H1 (cell line): ENCODE results near the gene CRADD. TPM values are rescaled to one million over a fixed set of nuclear protein-coding genes. Genes with fewer than 3 reads are reported as not detected.

ENCODE experiments used
- CTCF ChIA-PET: fragments of 300-600 bp; sonication (Branson Sonifier 250); formaldehyde crosslinking; loops from one replicate; lab custom pipeline; 2021; ENCODE audit not compliant: partially characterized antibody; lab: Charles Lee
- POLR2A ChIA-PET: fragments of 300-600 bp; sonication (Branson Sonifier 250); formaldehyde crosslinking; loops from one replicate; lab custom pipeline; 2021; ENCODE audit warnings: inconsistent platforms; ENCODE audit not compliant: partially characterized antibody; lab: Charles Lee
- DNase-seq, 2 experiments: peaks; one replicate each; pipeline versions ENCODE4 v3.0.0 to v3.0.0-alpha.2; 2010 to 2022; ENCODE audit warnings: low spot score in 2 of 2, low read depth in 1 of 2, mixed read lengths in 1 of 2
- FAIRE-seq: peaks from 2 replicates; lab custom pipeline; 2011; peaks lifted over from hg19 to GRCh38; lab: Jason Lieb, UNC
- H2AFZ ChIP-seq: 2 replicates; pipeline ENCODE4 v1.8.1; 2012; ENCODE audit warnings: low read length, inconsistent platforms
- H2AK5ac ChIP-seq: 2 replicates; pipeline ENCODE4 v1.6.1; 2013; ENCODE audit warnings: low read depth, low read length
- H2BK120ac ChIP-seq: replicated peaks from 2 replicates; pipeline ENCODE3; 2013; ENCODE audit warnings: low read depth, low read length, inconsistent platforms
- H2BK12ac ChIP-seq: 2 replicates; pipeline ENCODE4 v1.6.1; 2013; ENCODE audit warnings: low read depth, low read length
- H2BK15ac ChIP-seq: 2 replicates; pipeline ENCODE4 v1.6.1; 2013; ENCODE audit warnings: low read length
- H2BK20ac ChIP-seq: 2 replicates; pipeline ENCODE4 v1.6.1; 2013; ENCODE audit warnings: low read length
- H2BK5ac ChIP-seq: 2 replicates; pipeline ENCODE4 v1.6.1; 2013; ENCODE audit warnings: low read depth, low read length
- H3K14ac ChIP-seq: 2 replicates; pipeline ENCODE4 v1.6.1; 2013; ENCODE audit warnings: inconsistent platforms; ENCODE audit not compliant: insufficient read length
- H3K18ac ChIP-seq: 2 replicates; pipeline ENCODE4 v1.6.1; 2013; ENCODE audit warnings: low read length; ENCODE audit errors: extremely low read depth
- H3K23ac ChIP-seq: 2 replicates; pipeline ENCODE4 v1.6.1; 2013; ENCODE audit warnings: inconsistent platforms; ENCODE audit not compliant: insufficient read length
- H3K23me2 ChIP-seq: 2 replicates; pipeline ENCODE4 v1.6.1; 2013; ENCODE audit warnings: low read depth, low read length
- H3K27ac ChIP-seq: 2 replicates; pipeline ENCODE4 v1.6.1; 2011; ENCODE audit warnings: low read depth, low read length, inconsistent platforms
- H3K27me3 ChIP-seq, 4 experiments: replicated peaks in 1 of 4; 1 replicate in 1 of 4; 2 replicates in 3 of 4; pipeline versions ENCODE4 v1.6.1 to v1.8.1; 2011 to 2013; ENCODE audit warnings: low read length in 3 of 4, mild to moderate bottlenecking in 3 of 4, inconsistent platforms in 2 of 4, mixed read lengths in 2 of 4, moderate library complexity in 1 of 4; ENCODE audit not compliant: control insufficient read depth in 3 of 4, insufficient read depth in 3 of 4; ENCODE audit errors: extremely low read depth in 1 of 4
- H3K36me3 ChIP-seq, 4 experiments: 2 replicates each; pipeline versions ENCODE4 v1.6.1 to v1.8.1; 2011 to 2013; ENCODE audit warnings: mild to moderate bottlenecking in 4 of 4, low read length in 3 of 4, moderate library complexity in 2 of 4, control low read depth in 1 of 4, inconsistent platforms in 1 of 4; ENCODE audit not compliant: insufficient read depth in 4 of 4, control insufficient read depth in 2 of 4
- H3K4ac ChIP-seq: replicated peaks from 2 replicates; pipeline ENCODE3; 2013; ENCODE audit warnings: low read length, low read depth, mixed read lengths, inconsistent platforms; ENCODE audit not compliant: insufficient read length
- H3K4me1 ChIP-seq, 4 experiments: replicated peaks in 1 of 4; 1 replicate in 1 of 4; 2 replicates in 3 of 4; pipeline versions ENCODE4 v1.6.1 to v1.8.1; 2011 to 2013; ENCODE audit warnings: low read length in 3 of 4, inconsistent platforms in 2 of 4, mixed read lengths in 1 of 4; ENCODE audit not compliant: insufficient read depth in 4 of 4, control insufficient read depth in 3 of 4
- H3K4me2 ChIP-seq, 2 experiments: 2 replicates each; pipeline versions ENCODE4 v1.6.1 to v1.8.1; 2011 to 2013; ENCODE audit warnings: low read depth in 2 of 2, low read length in 2 of 2, control low read depth in 1 of 2, inconsistent platforms in 1 of 2, mild to moderate bottlenecking in 1 of 2; ENCODE audit not compliant: insufficient read depth in 1 of 2
- H3K4me3 ChIP-seq, 4 experiments: fragments of 200-600, 300-600 bp in 1 of 4; sonication (generic), shearing (Covaris generic), sonication (Bioruptor Twin) in 1 of 4; 2 replicates each; pipeline versions ENCODE4 v1.5.1 to v1.8.1; 2011 to 2016; ENCODE audit warnings: low read length in 4 of 4, low read depth in 3 of 4, control low read depth in 2 of 4, inconsistent platforms in 2 of 4, mild to moderate bottlenecking in 2 of 4, mixed read lengths in 1 of 4, moderate library complexity in 1 of 4; ENCODE audit not compliant: insufficient read depth in 2 of 4; ENCODE audit errors: extremely low read depth in 1 of 4
- H3K56ac ChIP-seq: replicated peaks from 2 replicates; pipeline ENCODE3; 2013; ENCODE audit warnings: low read depth, mild to moderate bottlenecking, mixed read lengths, low read length, inconsistent platforms; ENCODE audit not compliant: insufficient read length
- H3K79me1 ChIP-seq: 2 replicates; pipeline ENCODE4 v1.6.1; 2013; ENCODE audit warnings: low read depth, low read length, control low read depth
- H3K79me2 ChIP-seq, 2 experiments: 2 replicates each; pipeline versions ENCODE4 v1.6.1 to v1.8.1; 2012 to 2013; ENCODE audit warnings: low read length in 2 of 2, mild to moderate bottlenecking in 2 of 2, inconsistent platforms in 1 of 2; ENCODE audit not compliant: insufficient read depth in 2 of 2, control insufficient read depth in 1 of 2
- H3K9ac ChIP-seq, 4 experiments: replicated peaks in 1 of 4; 1 replicate in 1 of 4; 2 replicates in 3 of 4; pipeline versions ENCODE4 v1.6.1 to v1.8.1; 2011 to 2013; ENCODE audit warnings: low read depth in 3 of 4, low read length in 3 of 4, control low read depth in 2 of 4, mild to moderate bottlenecking in 2 of 4, moderate library complexity in 2 of 4, inconsistent platforms in 1 of 4; ENCODE audit errors: extremely low read depth in 1 of 4
- H3K9me3 ChIP-seq, 2 experiments: 2 replicates each; pipeline versions ENCODE4 v1.6.1 to v1.8.1; 2012 to 2013; ENCODE audit warnings: mild to moderate bottlenecking in 2 of 2, moderate library complexity in 2 of 2, control low read depth in 1 of 2, inconsistent platforms in 1 of 2, low read depth in 1 of 2, low read length in 1 of 2, mixed read lengths in 1 of 2; ENCODE audit not compliant: insufficient read depth in 2 of 2
- H4K20me1 ChIP-seq, 2 experiments: replicated peaks in 1 of 2; 2 replicates each; pipeline versions ENCODE3 to v1.8.1; 2011 to 2013; ENCODE audit warnings: inconsistent platforms in 2 of 2, low read length in 2 of 2, mild to moderate bottlenecking in 1 of 2; ENCODE audit not compliant: insufficient read depth in 2 of 2, control insufficient read depth in 1 of 2
- H4K5ac ChIP-seq: 2 replicates; pipeline ENCODE4 v1.6.1; 2013; ENCODE audit warnings: low read length, low read depth, mixed read lengths, inconsistent platforms; ENCODE audit not compliant: insufficient read length
- H4K8ac ChIP-seq: 2 replicates; pipeline ENCODE4 v1.8.0; 2013; ENCODE audit warnings: mild to moderate bottlenecking, moderate library complexity, low read length, inconsistent platforms; ENCODE audit not compliant: insufficient read depth; ENCODE audit errors: extremely low read depth
- H4K91ac ChIP-seq: replicated peaks from 2 replicates; pipeline ENCODE3; 2013; ENCODE audit warnings: low read length, mixed read lengths, inconsistent platforms; ENCODE audit not compliant: insufficient read length
- BRCA1 ChIP-seq: IDR thresholded peaks from 2 replicates; pipeline ENCODE4 v1.6.1; 2012; ENCODE audit warnings: low read depth, low read length, improper control_type of control experiment
- CEBPB ChIP-seq: IDR thresholded peaks from 2 replicates; pipeline ENCODE4 v1.6.1; 2012; ENCODE audit warnings: low read depth, low read length
- E2F6 ChIP-seq: IDR thresholded peaks from 2 replicates; pipeline ENCODE4 v1.6.1; 2012; ENCODE audit warnings: inconsistent platforms
- EGR1 ChIP-seq: IDR thresholded peaks from 2 replicates; pipeline ENCODE4 v1.6.1; 2011; ENCODE audit warnings: low read depth, low read length, borderline replicate concordance
- EP300 ChIP-seq, 2 experiments: IDR thresholded peaks; 1 replicate in 1 of 2; 2 replicates in 1 of 2; pipeline ENCODE4 v1.6.1; 2011 to 2012; ENCODE audit warnings: low read depth in 2 of 2, low read length in 2 of 2, mild to moderate bottlenecking in 2 of 2, borderline replicate concordance in 1 of 2, inconsistent platforms in 1 of 2, moderate library complexity in 1 of 2
- KDM5A ChIP-seq: fragments of 200-600 bp; IDR thresholded peaks from 2 replicates; pipeline ENCODE4 v1.7.1; 2012; ENCODE audit warnings: mild to moderate bottlenecking, low read length, inconsistent platforms, mixed read lengths
- NANOG ChIP-seq: IDR thresholded peaks from 2 replicates; pipeline ENCODE4 v1.6.1; 2011; ENCODE audit warnings: low read length, low read depth, mild to moderate bottlenecking, inconsistent platforms; ENCODE audit not compliant: insufficient read depth, poor library complexity, severe bottlenecking
- POLR2A ChIP-seq, 2 experiments: IDR thresholded peaks; 1 replicate in 1 of 2; 2 replicates in 1 of 2; pipeline ENCODE4 v1.6.1; 2011; ENCODE audit warnings: low read depth in 2 of 2, low read length in 2 of 2, mild to moderate bottlenecking in 2 of 2; ENCODE audit errors: control extremely low read depth in 1 of 2
- POLR2AphosphoS5 ChIP-seq: IDR thresholded peaks from 2 replicates; pipeline ENCODE4 v1.6.1; 2011; ENCODE audit warnings: low read depth, low read length
- RBBP5 ChIP-seq: IDR thresholded peaks from 2 replicates; pipeline ENCODE4 v1.7.1; 2012; ENCODE audit warnings: low read depth, mild to moderate bottlenecking, inconsistent platforms, low read length, moderate library complexity, borderline replicate concordance
- SIRT6 ChIP-seq: IDR thresholded peaks from one replicate; pipeline ENCODE4 v1.7.1; 2012; ENCODE audit warnings: low read length, inconsistent platforms
- SUZ12 ChIP-seq: fragments of 200-600 bp; sonication (generic); IDR thresholded peaks from 2 replicates; pipeline ENCODE4 v1.6.1; 2012; ENCODE audit warnings: mild to moderate bottlenecking, inconsistent platforms, low read length, moderate library complexity, mixed read lengths
- TAF1 ChIP-seq: IDR thresholded peaks from 2 replicates; pipeline ENCODE4 v1.6.1; 2011; ENCODE audit warnings: mild to moderate bottlenecking, low read depth, low read length
- TEAD4 ChIP-seq: IDR thresholded peaks from 2 replicates; pipeline ENCODE4 v1.6.1; 2012; ENCODE audit warnings: low read depth, low read length, inconsistent platforms, mixed read lengths
- whole genome bisulfite sequencing, 2 experiments: shearing (Covaris generic) in 1 of 2; methylation state at CpG; one replicate each; pipeline versions ENCODE4 v1.1.6 to v1.1.7; 2013 to 2015; ENCODE audit warnings: low lambda C conversion rate in 2 of 2, mixed read lengths in 2 of 2, inconsistent platforms in 1 of 2, low coverage in 1 of 2, missing lambda C conversion rate in 1 of 2; ENCODE audit not compliant: insufficient replicate concordance in 2 of 2, insufficient coverage in 1 of 2, insufficient read length in 1 of 2; ENCODE audit errors: extremely low coverage in 1 of 2, missing lambda C conversion rate in 1 of 2; 5-methylcytosine and 5-hydroxymethylcytosine counted together
- polyA plus RNA-seq, 7 experiments: library from polyadenylated mRNA; depleted of rRNA in 3 of 7; stranded (reverse) in 5 of 7; unstranded in 2 of 7; fragments of >200 nt in 5 of 7; fragments of 200-250 nt in 2 of 7; gene quantifications; 1 replicate in 5 of 7; 2 replicates in 1 of 7; 4 replicates in 1 of 7; pipeline versions ENCODE4 v1.2.1 to v1.2.3, GENCODE V29; 2011 to 2013; ENCODE audit warnings: missing spikeins in 2 of 7, mixed read lengths in 2 of 7
- total RNA-seq: library from RNA; stranded (reverse); fragmentation: NEBNext Ultra II Directional; extraction: Animal tissue kit (Norgen Biotek cat#: 25700); gene quantifications from 2 replicates; pipeline ENCODE4 v1.2.1, GENCODE V29; 2021

CRADD gene
- total and polyA plus RNA-seq, 2 of the 8 experiments (the other 6 are each of a cell fraction or from before 2014, with no cell fraction given), result 8.1 to 15.4 TPM

GRCh38 chr12:93884794-93885460 lies 207.8 kb downstream of the CRADD start:
- no peaks in the 10 kb centered on the region for H4K20me1 ChIP-seq
- ChIA-PET CTCF (interaction anchor here (0.6 to 2.3 kb wide), 4 partner anchors 11 to 382 kb away, joined by 3 to 7 read pairs (median 5); no protein-coding TSS in a partner anchor), POLR2A (no interaction called here)
- H3K4ac ChIP-seq, result no peak overlapping the region
- H3K18ac ChIP-seq, result no peak overlapping the region
- H4K91ac ChIP-seq, result no peak overlapping the region
- H3K27me3 ChIP-seq, result no peaks in the 10 kb centered on the region
- no peak overlapping the region for H3K14ac ChIP-seq
- H3K79me2 ChIP-seq, result no peaks in the 10 kb centered on the region
- no peaks in the 10 kb centered on the region for H3K36me3 ChIP-seq
- H3K4me3 ChIP-seq, result no peak overlapping the region
- no peak overlapping the region for H2BK5ac ChIP-seq
- 92% methylated on average over 5 of the region's 5 CpGs; no CpG with 5 or more reads in 1 of the 2 experiments for WGBS, 2 experiments
- no peak overlapping the region for H2AFZ ChIP-seq
- no peaks in the 10 kb centered on the region for H3K9me3 ChIP-seq
- no peak overlapping the region for H2AK5ac ChIP-seq
- H3K79me1 ChIP-seq, result no peaks in the 10 kb centered on the region
- 0 out of 7 replicates have a peak, but pooled peaks cover 0 to 2% (median 0%) of the 10 kb centered on the region in 4 experiments for H3K4me1 ChIP-seq
- peaks cover 2% of the 10 kb centered on the region; the same call in 1 of the 2 replicates for H3K23me2 ChIP-seq
- H2BK120ac ChIP-seq, result no peak overlapping the region
- H4K8ac ChIP-seq, result no peak overlapping the region
- DNase-seq (no peak), FAIRE-seq (no peak)
- no peak overlapping the region for H2BK15ac ChIP-seq
- no peak overlapping the region for H3K23ac ChIP-seq
- no peak overlapping the region for H3K56ac ChIP-seq
- H2BK20ac ChIP-seq, result no peak overlapping the region
- no peak overlapping the region for H3K9ac ChIP-seq
- no peak overlapping the region for H4K5ac ChIP-seq
- H3K4me2 ChIP-seq, result no peak overlapping the region
- H2BK12ac ChIP-seq, result no peak overlapping the region
- H3K27ac ChIP-seq, result no peak overlapping the region
- no peak for TF ChIP-seq RBBP5
- no peak for TF ChIP-seq E2F6
- TF ChIP-seq NANOG, result no peak
- TF ChIP-seq SUZ12, result no peak
- TF ChIP-seq EP300 (IDR thresholded peaks at IDR 0.05; ENCODE audit: borderline replicate concordance in 1 of 2, low read depth in 2 of 2, low read length in 2 of 2), result no peak
- TF ChIP-seq POLR2A (IDR thresholded peaks at IDR 0.05; ENCODE audit: control extremely low read depth in 1 of 2, low read depth in 2 of 2, low read length in 2 of 2), result no peak
- no peak for TF ChIP-seq SIRT6
- no peak for TF ChIP-seq KDM5A
- no peak for TF ChIP-seq CEBPB
- no peak for TF ChIP-seq EGR1
- no peak for TF ChIP-seq POLR2AphosphoS5
- TF ChIP-seq TEAD4, result no peak
- TF ChIP-seq BRCA1, result no peak
- TF ChIP-seq TAF1, result no peak
